NCI-H82 (cell line): ENCODE results near the gene FITM1.

Source experiments
- DNase-seq: peaks from one replicate; lab custom pipeline; 2025; lab: John Stamatoyannopoulos, UW

FITM1 gene

DNA sequence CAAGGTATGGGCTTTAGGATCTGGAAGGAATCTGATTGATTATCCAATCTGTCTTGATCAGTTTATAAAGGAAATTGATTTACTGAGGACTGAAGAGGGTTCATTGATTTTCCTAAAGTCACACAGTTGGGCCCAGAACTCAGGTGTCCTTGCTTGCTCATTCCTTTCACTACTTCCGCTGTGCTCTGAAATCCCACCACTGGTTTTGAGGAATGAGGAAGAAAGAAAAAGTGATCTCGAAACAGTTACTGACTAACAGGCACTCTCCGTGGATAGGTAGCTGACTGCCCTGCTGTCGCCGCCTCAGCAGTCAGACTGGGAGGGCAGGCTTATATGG, at the start of gene FITM1:
Gene FITM1 (plus strand): TSS at position 280 of the 337 bp plus-strand sequence. CDS start 905 bp downstream, outside the sequence.
- no peak for DNase-seq

DNA sequence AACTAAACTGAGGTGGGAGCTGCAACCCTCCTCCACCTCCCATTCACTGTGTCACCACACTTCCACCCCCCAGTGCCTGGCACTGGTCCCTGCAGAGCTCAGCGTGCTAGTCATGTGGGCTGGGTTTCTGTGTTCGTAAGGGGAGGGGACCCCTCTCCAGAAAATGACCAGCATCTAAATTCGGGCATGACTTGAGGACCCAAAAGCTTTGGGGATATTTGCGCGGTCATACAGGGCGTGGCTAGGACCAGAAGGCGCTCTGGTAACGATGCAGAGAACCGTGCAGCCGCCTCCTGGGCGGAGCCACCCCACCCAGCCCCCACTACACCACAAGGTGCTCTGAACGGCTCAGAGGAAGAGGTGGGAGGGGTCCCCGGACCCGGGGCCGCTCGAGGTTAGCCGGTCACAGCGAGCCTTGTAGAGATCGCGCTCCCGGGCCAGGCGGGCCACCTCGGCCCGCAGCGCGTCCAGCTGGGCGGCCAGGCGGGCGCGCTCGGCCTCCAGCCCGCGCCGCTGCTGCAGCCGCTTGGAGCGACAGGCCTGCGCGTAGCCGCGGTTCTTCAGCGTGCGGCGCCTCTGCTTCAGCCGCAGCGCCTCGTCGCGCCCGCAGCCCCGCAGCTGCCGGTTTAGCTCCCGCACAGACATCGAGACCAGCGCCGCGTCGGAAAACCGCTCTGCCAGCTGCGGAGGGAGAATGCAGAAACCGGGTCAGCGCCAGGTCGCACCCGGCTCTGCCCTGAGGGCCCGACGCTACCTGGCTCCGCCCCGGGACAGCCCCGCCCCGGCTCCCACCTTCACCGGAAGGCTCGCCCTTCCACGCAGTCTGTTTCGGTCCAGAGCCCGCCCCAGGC, 49.3 kb upstream of the FITM1 start:
- peak; percentile 90 for DNase-seq

DNA sequence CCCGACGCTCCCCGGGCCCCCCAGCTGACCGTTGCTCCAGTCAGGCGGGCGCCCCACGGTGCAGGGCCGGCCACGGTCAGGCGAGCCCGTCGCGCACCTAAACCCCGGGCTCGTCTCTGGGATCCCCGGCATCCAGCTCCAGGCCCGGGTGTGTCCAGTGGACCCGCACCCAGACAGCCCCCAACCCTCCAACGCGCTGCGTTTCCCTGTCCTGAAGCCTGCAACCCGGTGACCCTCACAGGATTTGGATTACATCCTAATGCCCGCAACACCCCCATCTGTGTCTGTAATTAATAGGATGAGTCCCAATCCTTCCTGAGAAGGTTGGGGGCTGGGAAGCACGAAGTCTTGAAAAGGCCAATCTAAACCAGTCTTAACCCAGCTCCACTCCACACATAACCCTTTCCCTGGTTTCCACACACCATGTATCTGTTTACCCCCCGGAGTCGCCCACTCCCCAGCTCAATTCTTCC, 48.7 kb upstream of the FITM1 start:
- peak; percentile 93 for DNase-seq

GRCh38 chr14:24082411-24083080, 47.9 kb upstream of the FITM1 start:
- no peak for DNase-seq

- DNase-seq, result no peak
Measured at GRCh38 chr14:24083462-24083861, 47.0 kb upstream of the FITM1 start.

DNA sequence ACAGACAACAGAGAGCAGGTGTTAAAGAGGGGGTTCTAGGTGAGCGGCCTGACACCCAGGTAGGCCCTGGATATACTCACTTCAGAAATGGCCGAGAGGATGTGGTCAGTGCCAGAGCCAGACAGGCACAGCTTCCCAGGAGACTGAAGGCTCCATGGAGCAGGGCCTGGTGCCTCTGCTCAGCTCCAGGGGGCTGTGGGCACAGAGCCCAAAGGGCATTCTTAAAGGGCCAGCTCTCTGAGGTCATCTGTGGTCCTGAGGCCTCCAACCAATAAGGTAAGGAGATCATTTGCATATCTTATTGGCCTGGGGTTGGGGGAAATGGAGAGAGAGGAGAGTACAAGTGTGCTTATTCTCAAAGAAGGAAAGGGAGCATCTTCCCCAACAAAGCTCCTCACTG, 46.0 kb upstream of the FITM1 start:
- no peak for DNase-seq

- DNase-seq, result peak; percentile 95
Measured at GRCh38 chr14:24085215-24085614, 45.2 kb upstream of the FITM1 start.

DNA sequence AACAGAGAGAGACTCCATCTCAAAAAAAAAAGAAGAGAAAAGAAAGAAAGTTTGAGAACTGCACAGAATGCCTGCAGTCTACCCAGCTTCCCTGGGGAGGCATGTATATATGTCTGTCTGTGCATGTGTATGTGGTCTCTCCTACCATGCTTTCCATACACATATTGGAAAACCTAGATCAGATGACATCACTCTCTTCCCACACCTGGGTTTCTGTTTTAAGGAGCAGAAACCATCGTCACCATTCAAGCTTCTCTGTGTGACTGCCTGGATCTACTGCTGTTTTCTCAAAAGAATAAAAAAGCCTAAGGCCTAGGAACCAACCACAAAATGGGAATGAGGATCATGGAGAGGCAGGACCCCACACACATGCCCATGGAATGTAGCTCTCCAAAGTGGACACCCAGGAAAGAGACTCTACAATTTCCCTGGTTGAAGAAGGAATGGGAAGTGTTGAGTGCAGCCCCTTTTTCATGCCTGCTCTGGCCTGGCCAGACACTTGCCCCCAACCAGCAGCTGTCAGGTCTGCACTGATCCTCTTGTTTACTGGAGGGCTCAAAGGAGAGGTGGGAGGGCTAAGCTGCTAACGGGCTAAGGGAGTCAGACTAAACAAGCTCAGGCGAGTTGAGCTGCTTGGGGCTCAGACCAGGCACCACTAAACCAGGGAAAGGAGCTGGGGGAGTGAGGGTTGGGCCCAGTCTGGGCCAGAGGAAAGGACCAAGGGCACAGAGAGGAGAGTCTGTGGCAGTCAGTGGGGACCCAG, 44.1 kb upstream of the FITM1 start:
- DNase-seq, result peak; percentile 97

- no peak for DNase-seq
Measured at GRCh38 chr14:24087004-24087403, 43.5 kb upstream of the FITM1 start.

GRCh38 chr14:24088095-24088494, 42.4 kb upstream of the FITM1 start:
- DNase-seq, result no peak

DNA sequence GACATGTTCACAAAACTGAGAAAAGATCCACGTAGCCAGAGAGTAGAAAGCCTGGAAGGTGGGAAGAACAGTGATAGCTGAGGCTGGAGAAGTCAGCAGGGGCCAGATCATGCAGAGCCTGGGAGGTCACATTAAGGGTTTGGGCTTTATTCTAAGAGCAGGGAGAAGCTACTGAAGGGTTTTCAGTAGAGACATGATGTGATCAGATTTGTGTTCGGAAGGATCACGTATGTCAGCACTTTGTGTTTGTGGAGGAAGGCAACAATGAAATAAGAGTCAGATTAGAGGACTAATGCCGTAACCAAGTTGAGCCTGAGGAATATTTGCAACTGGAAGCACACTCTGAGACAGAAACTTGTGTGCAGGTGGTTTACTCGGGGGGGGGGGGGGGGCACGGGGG, 40.6 kb upstream of the FITM1 start:
- DNase-seq, result peak; percentile 24

DNA sequence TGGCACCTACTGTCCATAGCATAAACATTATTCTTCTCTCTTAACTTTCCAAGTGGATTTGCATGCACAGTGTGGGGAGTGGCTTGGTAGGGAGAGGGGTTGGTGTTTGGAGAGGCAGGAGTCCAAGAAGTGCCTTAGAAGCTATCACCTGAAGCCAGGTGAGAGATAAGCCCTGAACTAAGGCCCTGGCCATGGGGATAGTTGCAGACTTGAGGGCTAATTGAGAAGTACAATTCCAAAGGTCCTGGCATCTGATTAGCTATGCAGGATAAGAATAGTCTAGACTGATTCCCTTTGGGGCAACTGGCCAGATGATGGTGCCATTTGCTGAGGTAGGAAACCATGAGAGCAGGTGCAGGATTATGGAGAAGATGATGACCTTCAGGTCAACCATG, 38.4 kb upstream of the FITM1 start:
- DNase-seq, result no peak

- DNase-seq, result no peak
Measured at GRCh38 chr14:24092505-24093206, 37.8 kb upstream of the FITM1 start.

- DNase-seq, result no peak
Measured at GRCh38 chr14:24093207-24093900, 37.1 kb upstream of the FITM1 start.

- DNase-seq, result peak; percentile 90
Measured at GRCh38 chr14:24093901-24094840, 36.3 kb upstream of the FITM1 start, which contains the start of gene PCK2. Gene PCK2 (plus strand): TSS chr14:24094311. CDS start chr14:24094406, 95 bp downstream.

DNA sequence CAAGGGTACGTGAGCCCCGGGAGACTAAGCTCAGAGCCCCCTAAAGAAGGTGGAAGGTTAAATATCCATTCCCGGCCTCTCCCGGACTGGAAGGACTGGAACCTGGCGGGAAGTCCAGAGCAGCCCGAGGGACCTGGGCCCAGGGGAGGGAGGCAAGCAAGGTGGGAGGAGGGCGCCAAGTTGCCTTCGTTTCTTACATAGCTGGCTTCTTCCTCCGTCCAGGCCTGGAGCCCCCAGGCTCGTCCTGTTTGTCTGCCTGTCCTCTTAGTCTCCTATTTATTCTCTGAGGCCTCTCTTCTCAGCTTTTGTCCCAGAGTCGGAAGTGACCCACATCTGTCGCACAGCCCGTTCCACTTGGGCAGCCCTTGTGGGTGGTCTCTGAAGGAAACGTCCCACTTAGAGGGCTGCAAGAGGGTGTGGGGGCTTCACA, 35.6 kb upstream of the FITM1 start:
- peak; percentile 62 for DNase-seq

DNA sequence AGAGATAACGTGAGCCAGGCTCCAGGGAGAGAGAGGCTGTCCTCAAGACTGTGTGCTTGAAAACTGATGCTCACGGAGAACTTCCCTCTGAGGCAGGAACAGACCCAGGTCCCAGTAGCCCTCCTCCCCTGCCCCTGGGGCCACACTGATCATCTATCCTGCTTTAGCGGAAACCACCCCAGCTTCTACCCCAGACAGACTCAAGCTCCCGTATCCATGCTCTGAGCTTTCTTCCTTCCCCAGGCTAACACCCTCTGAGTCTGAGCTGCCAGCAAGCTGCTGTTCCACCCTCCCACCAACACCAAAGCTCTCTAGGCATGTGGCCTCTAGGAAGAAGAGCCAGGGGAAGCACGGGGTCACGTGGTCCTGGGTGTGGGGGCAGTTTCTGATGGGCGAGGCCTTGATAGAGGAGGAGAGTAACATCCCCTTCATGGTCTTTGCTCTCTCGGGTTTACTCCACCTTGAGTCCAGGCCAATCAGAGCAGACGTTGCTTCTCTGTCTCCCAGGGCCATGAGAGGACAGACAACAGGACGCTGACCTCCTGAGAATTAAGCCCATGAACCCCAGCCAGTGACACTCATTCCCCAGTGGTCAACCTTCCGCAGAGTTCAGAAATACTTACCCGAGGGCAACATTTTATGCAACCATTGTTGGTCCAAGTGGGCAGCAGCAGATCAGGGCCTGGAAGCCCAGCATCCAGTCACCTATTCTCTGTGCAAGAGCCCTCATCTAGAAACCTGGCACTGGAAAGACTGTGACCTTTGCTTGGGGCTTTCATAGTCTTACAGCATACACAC, 35.0 kb upstream of the FITM1 start:
- peak; percentile 73 for DNase-seq

GRCh38 chr14:24096545-24097181, 33.8 kb upstream of the FITM1 start:
- DNase-seq, result no peak
